ENCODE results near the gene PLCL1.

Gene PLCL1

DNA sequence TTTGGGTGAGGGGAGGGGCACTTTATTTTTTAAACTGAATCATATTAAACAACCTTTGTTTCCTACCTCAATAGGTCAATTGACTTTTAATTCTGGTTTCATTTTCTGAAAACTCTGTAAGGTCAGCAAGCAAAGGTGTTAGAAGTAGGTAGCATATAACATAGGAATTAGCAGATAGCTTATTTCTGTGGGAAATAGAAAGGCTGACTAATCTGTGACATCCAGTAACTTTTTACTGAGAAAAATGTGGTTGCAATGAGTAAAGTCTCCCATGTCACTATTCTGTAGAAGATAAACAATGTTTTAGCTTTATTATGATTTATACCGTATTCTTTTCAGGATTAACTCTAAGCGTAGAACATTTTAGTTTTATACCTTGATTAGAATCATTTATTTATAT lies 240.4 kb downstream of the PLCL1 start:
- no peak overlapping the region for H3K4me3 ChIP-seq (ENCODE audit: low read depth, low read length)
- DNase-seq (ENCODE audit: low read depth) = no peak
- TF ChIP-seq, protein P1, sequence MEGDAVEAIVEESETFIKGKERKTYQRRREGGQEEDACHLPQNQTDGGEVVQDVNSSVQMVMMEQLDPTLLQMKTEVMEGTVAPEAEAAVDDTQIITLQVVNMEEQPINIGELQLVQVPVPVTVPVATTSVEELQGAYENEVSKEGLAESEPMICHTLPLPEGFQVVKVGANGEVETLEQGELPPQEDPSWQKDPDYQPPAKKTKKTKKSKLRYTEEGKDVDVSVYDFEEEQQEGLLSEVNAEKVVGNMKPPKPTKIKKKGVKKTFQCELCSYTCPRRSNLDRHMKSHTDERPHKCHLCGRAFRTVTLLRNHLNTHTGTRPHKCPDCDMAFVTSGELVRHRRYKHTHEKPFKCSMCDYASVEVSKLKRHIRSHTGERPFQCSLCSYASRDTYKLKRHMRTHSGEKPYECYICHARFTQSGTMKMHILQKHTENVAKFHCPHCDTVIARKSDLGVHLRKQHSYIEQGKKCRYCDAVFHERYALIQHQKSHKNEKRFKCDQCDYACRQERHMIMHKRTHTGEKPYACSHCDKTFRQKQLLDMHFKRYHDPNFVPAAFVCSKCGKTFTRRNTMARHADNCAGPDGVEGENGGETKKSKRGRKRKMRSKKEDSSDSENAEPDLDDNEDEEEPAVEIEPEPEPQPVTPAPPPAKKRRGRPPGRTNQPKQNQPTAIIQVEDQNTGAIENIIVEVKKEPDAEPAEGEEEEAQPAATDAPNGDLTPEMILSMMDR (IDR thresholded peaks at IDR 0.05; ENCODE audit: low read depth, low read length) = no peak
- no peak for TF ChIP-seq POLR2A (IDR thresholded peaks at IDR 0.05; ENCODE audit: extremely low read depth, insufficient read length)
- TF ChIP-seq MYC (IDR thresholded peaks at IDR 0.05; ENCODE audit: low read depth, low read length) = no peak
- TF ChIP-seq, protein P2, sequence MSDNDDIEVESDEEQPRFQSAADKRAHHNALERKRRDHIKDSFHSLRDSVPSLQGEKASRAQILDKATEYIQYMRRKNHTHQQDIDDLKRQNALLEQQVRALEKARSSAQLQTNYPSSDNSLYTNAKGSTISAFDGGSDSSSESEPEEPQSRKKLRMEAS (IDR thresholded peaks at IDR 0.05; ENCODE audit: low read depth, low read length) = no peak

DNA sequence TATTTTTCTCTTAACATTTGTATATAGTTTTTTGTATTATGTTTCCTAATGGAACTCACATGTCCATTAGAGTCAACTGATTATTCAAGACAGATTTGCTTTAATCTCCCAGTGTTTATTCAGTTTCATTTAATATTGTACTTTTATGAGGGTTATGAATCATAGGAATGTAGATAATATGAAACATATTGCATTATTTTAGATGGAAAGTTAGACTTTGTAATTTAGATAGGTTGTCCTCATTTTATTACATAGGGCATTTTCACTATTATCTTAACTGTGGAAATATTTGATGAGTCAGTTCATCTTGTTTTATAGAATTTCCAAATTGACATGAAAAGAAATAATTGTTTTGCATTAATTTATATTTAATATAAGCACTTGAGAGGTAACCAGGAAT lies 240.8 kb downstream of the PLCL1 start:
- no peak for DNase-seq (ENCODE audit: low read depth)
- H3K4me3 ChIP-seq (ENCODE audit: low read depth, low read length) = no peak overlapping the region
- TF ChIP-seq POLR2A (IDR thresholded peaks at IDR 0.05; ENCODE audit: extremely low read depth, insufficient read length) (no peak), MYC (IDR thresholded peaks at IDR 0.05; ENCODE audit: low read depth, low read length) (no peak)
- TF ChIP-seq, protein P1 (IDR thresholded peaks at IDR 0.05; ENCODE audit: low read depth, low read length) = no peak
- TF ChIP-seq, protein P2 (IDR thresholded peaks at IDR 0.05; ENCODE audit: low read depth, low read length) = no peak

DNA sequence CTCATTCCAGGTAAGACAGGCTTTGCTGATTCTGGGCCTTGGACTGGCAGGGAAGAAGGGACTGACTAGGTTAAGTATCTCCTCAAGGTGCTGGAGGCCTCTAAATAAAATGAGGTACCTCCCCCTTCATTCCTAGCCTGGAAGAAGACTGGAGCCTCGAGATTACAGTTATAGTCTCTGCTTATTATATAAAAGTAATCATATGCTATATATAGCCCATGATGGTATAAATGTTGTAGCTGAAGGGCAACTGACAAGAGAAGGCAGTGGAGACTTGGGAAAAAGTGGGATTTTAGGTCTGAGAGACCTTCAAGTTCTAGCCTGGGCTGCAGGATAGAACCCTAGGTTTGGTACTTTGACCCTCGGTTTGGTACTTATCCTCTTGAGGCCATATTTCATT lies 248.3 kb downstream of the PLCL1 start:
- no peak for DNase-seq (ENCODE audit: low read depth)
- H3K4me3 ChIP-seq (ENCODE audit: low read depth, low read length) = no peak overlapping the region
- TF ChIP-seq, protein P1 (IDR thresholded peaks at IDR 0.05; ENCODE audit: low read depth, low read length) = no peak
- TF ChIP-seq MYC (IDR thresholded peaks at IDR 0.05; ENCODE audit: low read depth, low read length) (no peak), POLR2A (IDR thresholded peaks at IDR 0.05; ENCODE audit: extremely low read depth, insufficient read length) (no peak)
- TF ChIP-seq, protein P2 (IDR thresholded peaks at IDR 0.05; ENCODE audit: low read depth, low read length) = no peak

DNA sequence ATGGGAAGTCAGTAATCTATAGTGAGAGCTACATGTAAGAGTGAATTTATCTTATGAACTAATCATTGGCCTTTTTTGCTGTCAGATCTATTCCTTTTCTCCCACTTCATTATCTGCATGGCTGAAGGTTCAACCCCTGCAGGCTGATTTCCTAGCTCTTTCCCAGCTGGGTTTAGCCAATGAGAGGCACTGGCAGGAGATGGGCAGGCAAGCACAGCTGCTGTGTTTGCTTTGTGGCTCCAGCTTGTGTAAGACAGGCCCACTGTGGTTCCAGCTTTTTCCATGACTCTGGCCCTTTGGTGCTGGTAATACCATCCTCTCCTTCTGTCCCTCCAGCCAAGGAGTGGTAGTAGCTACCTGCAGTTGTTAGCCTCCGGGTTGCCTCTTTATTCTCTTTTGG lies 248.8 kb downstream of the PLCL1 start:
- no peak for DNase-seq (ENCODE audit: low read depth)
- TF ChIP-seq, protein P1 (IDR thresholded peaks at IDR 0.05; ENCODE audit: low read depth, low read length) = no peak
- TF ChIP-seq MYC (IDR thresholded peaks at IDR 0.05; ENCODE audit: low read depth, low read length) = no peak
- no peak for TF ChIP-seq POLR2A (IDR thresholded peaks at IDR 0.05; ENCODE audit: extremely low read depth, insufficient read length)
- TF ChIP-seq, protein P2 (IDR thresholded peaks at IDR 0.05; ENCODE audit: low read depth, low read length) = no peak
- H3K4me3 ChIP-seq (ENCODE audit: low read depth, low read length) = no peak overlapping the region

DNA sequence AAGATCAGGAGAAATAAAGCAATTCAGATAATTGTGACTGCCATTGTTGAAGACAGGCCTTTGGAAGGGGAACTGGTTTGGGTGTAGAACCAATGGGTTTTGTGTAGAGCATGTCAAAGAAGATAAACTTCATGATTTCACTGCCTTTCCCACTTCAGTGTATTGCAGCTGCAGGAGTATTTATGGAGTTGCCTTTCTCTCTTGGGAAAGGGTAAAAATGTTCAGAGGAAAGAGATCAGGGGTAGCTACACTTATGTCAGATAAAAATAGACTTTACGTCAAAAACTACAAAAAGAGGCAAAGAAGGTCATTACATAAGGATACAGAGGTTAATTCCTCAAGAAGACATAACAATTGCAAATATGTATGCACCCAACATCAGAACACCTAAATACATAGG lies 249.4 kb downstream of the PLCL1 start:
- TF ChIP-seq, protein P1 (IDR thresholded peaks at IDR 0.05; ENCODE audit: low read depth, low read length) = no peak
- TF ChIP-seq, protein P2 (IDR thresholded peaks at IDR 0.05; ENCODE audit: low read depth, low read length) = no peak
- no peak for TF ChIP-seq MYC (IDR thresholded peaks at IDR 0.05; ENCODE audit: low read depth, low read length)
- no peak for DNase-seq (ENCODE audit: low read depth)

DNA sequence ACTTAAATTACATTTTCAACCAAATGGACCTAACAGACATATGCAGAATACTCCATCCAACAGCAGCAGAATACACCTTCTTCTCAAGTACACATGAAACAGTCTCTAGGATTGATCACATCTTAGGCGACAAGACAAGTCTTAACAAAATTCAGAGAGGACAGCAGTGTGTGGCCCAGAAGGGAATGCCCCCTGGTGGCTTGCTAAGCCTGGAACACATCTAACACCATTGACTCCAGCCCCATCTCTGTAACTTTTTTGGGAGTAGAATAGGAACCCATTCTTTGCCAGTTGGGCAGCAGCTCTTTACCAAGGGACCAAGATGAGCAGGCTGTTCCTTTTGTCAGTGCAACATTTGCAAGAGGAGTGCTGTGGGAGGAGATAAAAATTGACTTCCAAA lies 249.9 kb downstream of the PLCL1 start:
- TF ChIP-seq, protein P1 (IDR thresholded peaks at IDR 0.05; ENCODE audit: low read depth, low read length) = peak; percentile 45
- TF ChIP-seq MYC (IDR thresholded peaks at IDR 0.05; ENCODE audit: low read depth, low read length) (no peak), POLR2A (IDR thresholded peaks at IDR 0.05; ENCODE audit: extremely low read depth, insufficient read length) (no peak)
- TF ChIP-seq, protein P2 (IDR thresholded peaks at IDR 0.05; ENCODE audit: low read depth, low read length) = no peak
- H3K4me3 ChIP-seq (ENCODE audit: low read depth, low read length) = no peak overlapping the region
- DNase-seq (ENCODE audit: low read depth) = peak; percentile 34

More for the DNA sequence above, 249.4 kb downstream of the PLCL1 start:
- H3K4me3 ChIP-seq (ENCODE audit: low read depth, low read length) = no peak overlapping the region
